MCF 10A (cell line): ENCODE data around the gene SUCO. TPM values are rescaled to one million over a fixed set of nuclear protein-coding genes. Genes with fewer than 3 reads are reported as not detected.
"Not testable (repeated sequence)": the region's sequence is repeated elsewhere in the genome, so short reads cannot be mapped to it uniquely, and the experiment has no call there.

ENCODE experiments used
- BruUV-seq: library from RNA; stranded (reverse); fragments of 400-500 nt; replicated peaks from 2 replicates; lab custom pipeline; 2021; lab: Mats Ljungman, UMichigan
- CTCF ChIA-PET: fragments of 300-600 bp; sonication (Branson Sonifier 250); formaldehyde crosslinking; extraction: SDS; loops from one replicate; lab custom pipeline; 2021; ENCODE audit warnings: antibody characterized with exemption, inconsistent platforms; lab: Yijun Ruan, JAX
- POLR2A ChIA-PET: fragments of 300-600, 350-650 bp; sonication (Branson Sonifier 250); formaldehyde crosslinking; extraction: SDS; loops from one replicate; lab custom pipeline; 2020; ENCODE audit warnings: antibody characterized with exemption, inconsistent platforms; lab: Yijun Ruan, JAX
- DNase-seq: peaks from one replicate; pipeline ENCODE4 v3.0.0-alpha.2; 2018; ENCODE audit not compliant: unreplicated experiment
- H3K27ac Mint-ChIP-seq: one replicate; pipeline ENCODE4 v1.8.0; 2022; ENCODE audit warnings: mild to moderate bottlenecking, low read depth, mixed read lengths; ENCODE audit not compliant: unreplicated experiment
- H3K27me3 Mint-ChIP-seq: one replicate; pipeline ENCODE4 v1.8.0; 2022; ENCODE audit warnings: mixed read lengths; ENCODE audit not compliant: insufficient read depth, unreplicated experiment
- H3K36me3 Mint-ChIP-seq: one replicate; pipeline ENCODE4 v1.8.0; 2022; ENCODE audit warnings: mild to moderate bottlenecking, moderate library complexity, mixed read lengths; ENCODE audit not compliant: insufficient read depth, unreplicated experiment
- H3K4me1 Mint-ChIP-seq: one replicate; pipeline ENCODE4 v1.8.0; 2022; ENCODE audit warnings: mixed read lengths; ENCODE audit not compliant: insufficient read depth, unreplicated experiment
- H3K4me3 Mint-ChIP-seq: one replicate; pipeline ENCODE4 v1.8.0; 2022; ENCODE audit warnings: mild to moderate bottlenecking, moderate library complexity, mixed read lengths; ENCODE audit not compliant: unreplicated experiment
- H3K9me3 Mint-ChIP-seq: one replicate; pipeline ENCODE4 v1.8.0; 2022; ENCODE audit warnings: mixed read lengths; ENCODE audit not compliant: unreplicated experiment
- CTCF ChIP-seq: fragments of 200-600 bp; IDR thresholded peaks from one replicate; pipeline ENCODE4 v1.8.0; 2022; ENCODE audit warnings: antibody characterized with exemption, mild to moderate bottlenecking; ENCODE audit not compliant: unreplicated experiment
- intact Hi-C: fragments of 100-400 bp; cut with micrococcal nuclease; formaldehyde crosslinking; loops from 2 replicates; pipeline ENCODE4 v1.14.1; 2022
- total RNA-seq: library from RNA; stranded (reverse); gene quantifications from 2 replicates; pipeline ENCODE4 v1.2.3, GENCODE V29; 2022

The SUCO gene
- total RNA-seq, 1 experiment from 2014 or later: 47.9 TPM

GRCh38 chr1:172489847-172490246 is 43.1 kb upstream of the SUCO start:
- BruUV-seq: no TSS peak
- Mint-ChIP-seq H3K36me3 (no peaks in the 10 kb centered on the region), H3K9me3 (no peaks in the 10 kb centered on the region), H3K4me1 (no peaks in the 10 kb centered on the region), H3K27me3 (peaks cover 45% of the 10 kb centered on the region), H3K4me3 (no peak overlapping the region), H3K27ac (no peak overlapping the region)
- intact Hi-C loops: no loop called here
- no peak for DNase-seq
- no peak for TF ChIP-seq CTCF
- ChIA-PET CTCF (no interaction called here), POLR2A (no interaction called here)

- CTCF ChIA-PET: interaction anchor here (0.6 to 0.7 kb wide), 3 partner anchors 25 to 979 kb away, joined by 3 read pairs; no protein-coding TSS in a partner anchor
- Mint-ChIP-seq H3K27ac (no peak overlapping the region), H3K4me1 (peaks cover 10% of the 10 kb centered on the region), H3K9me3 (no peaks in the 10 kb centered on the region), H3K4me3 (no peak overlapping the region), H3K27me3 (peaks cover 27% of the 10 kb centered on the region), H3K36me3 (no peaks in the 10 kb centered on the region)
- DNase-seq: no peak
- TF ChIP-seq CTCF: no peak
- POLR2A ChIA-PET: no interaction called here
- no TSS peak for BruUV-seq
- intact Hi-C loops: no loop called here
Observed at GRCh38 chr1:172492421-172492820, 40.5 kb upstream of the SUCO start.

GRCh38 chr1:172494166-172494565 is 38.8 kb upstream of the SUCO start:
- H3K27ac Mint-ChIP-seq: no peak overlapping the region
- H3K4me3 Mint-ChIP-seq: no peak overlapping the region
- TF ChIP-seq CTCF: no peak
- H3K4me1 Mint-ChIP-seq: peaks cover 12% of the 10 kb centered on the region
- CTCF ChIA-PET: interaction anchor here (0.6 kb wide), 1 partner anchor 1346 kb away, joined by 3 read pairs; no protein-coding TSS in a partner anchor
- H3K27me3 Mint-ChIP-seq: peaks cover 17% of the 10 kb centered on the region
- no peak for DNase-seq
- POLR2A ChIA-PET: interaction anchor here (0.6 kb wide), 1 partner anchor 127 kb away, joined by 3 read pairs; no protein-coding TSS in a partner anchor
- no peaks in the 10 kb centered on the region for H3K36me3 Mint-ChIP-seq
- no TSS peak for BruUV-seq
- H3K9me3 Mint-ChIP-seq: no peaks in the 10 kb centered on the region
- intact Hi-C loops: no loop called here

- CTCF ChIA-PET, intact Hi-C loops, H3K4me3 Mint-ChIP-seq, BruUV-seq, H3K27ac Mint-ChIP-seq, H3K36me3 Mint-ChIP-seq, H3K9me3 Mint-ChIP-seq, POLR2A ChIA-PET, H3K27me3 Mint-ChIP-seq, DNase-seq: not testable (repeated sequence)
- peaks cover 12% of the 10 kb centered on the region for H3K4me1 Mint-ChIP-seq
Observed at GRCh38 chr1:172496127-172496526, 36.8 kb upstream of the SUCO start.
